ENCODE data around the gene UCK2. TPM values are rescaled to one million over a fixed set of nuclear protein-coding genes. Genes with fewer than 3 reads are reported as not detected.
A peak's percentile ranks its signal among the peaks of the same experiment; 100 is the strongest.

Gene UCK2
- total and polyA plus RNA-seq, 9 of the 15 experiments (the other 6 are each of a cell fraction or from before 2014, with no cell fraction given), result 71.6 to 145 (median 95.8) TPM

- TF ChIP-seq HNRNPK (IDR thresholded peaks at IDR 0.05; ENCODE audit: low read depth, low read length, poor library complexity, severe bottlenecking), result no peak
- TF ChIP-seq ZNF76 (CRISPR knock-in tag; IDR thresholded peaks at IDR 0.05; ENCODE audit: borderline replicate concordance), result no peak
- TF ChIP-seq CBX3 (IDR thresholded peaks at IDR 0.05; ENCODE audit: borderline replicate concordance in 1 of 2, low read length in 2 of 2), result peak in 1 of 2 experiments; percentile 76; a peak in 1 of 3 replicates
- peak; percentile 29; the same call in 1 of the 2 replicates for TF ChIP-seq ZNF316 (IDR thresholded peaks at IDR 0.05)
Measured at GRCh38 chr1:165877411-165877810, 50.0 kb downstream of the UCK2 start (continued).

DNA sequence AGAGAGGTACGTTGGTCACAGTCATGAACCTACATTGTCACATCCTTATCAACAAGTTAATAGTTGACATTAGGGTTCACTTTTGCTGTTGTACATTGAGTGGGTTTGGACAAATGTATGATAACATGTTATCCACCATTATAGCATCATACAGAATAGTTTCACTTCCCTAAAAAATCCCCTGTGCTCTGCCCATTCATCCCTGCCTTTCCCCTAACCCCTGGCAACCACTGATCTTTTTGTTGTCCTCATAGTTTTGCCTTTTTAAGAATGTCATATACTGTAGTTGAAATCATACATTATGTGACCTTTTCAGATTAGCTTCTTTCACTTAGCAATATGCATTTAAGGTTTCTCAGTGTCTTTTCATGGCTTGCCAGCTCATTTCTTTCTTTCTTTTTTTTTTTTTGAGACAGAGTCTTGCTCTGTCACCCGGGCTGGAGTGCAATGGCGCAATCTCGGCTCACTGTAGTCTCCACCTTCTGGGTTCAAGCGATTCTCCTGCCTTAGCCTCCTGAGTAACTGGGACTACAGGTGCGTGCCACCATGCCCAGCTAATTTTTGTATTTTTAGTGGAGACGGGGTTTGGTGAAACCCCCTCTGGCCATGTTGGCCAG lies 50.6 kb downstream of the UCK2 start:
- H3K79me2 ChIP-seq (ENCODE audit: control insufficient read depth, insufficient read depth, low read length), result peaks cover 94% of the 10 kb centered on the region
- H3K27ac ChIP-seq (ENCODE audit: extremely low read depth, low read depth, low read length), result no peak overlapping the region
- no TSS peak for BruUV-seq (replicated peaks)
- intact Hi-C loops (cut with micrococcal nuclease) (no loop called here), in situ Hi-C loops (cut with MboI) (no loop called here)
- H3K4me1 ChIP-seq (replicated peaks in 1 of 2; ENCODE audit: control insufficient read depth in 2 of 2, insufficient read depth in 2 of 2, low read length in 2 of 2), result no peaks in the 10 kb centered on the region
- no peak for DNase-seq (ENCODE audit: extremely low read depth in 1 of 4, low spot score in 3 of 4)
- H3K9me1 ChIP-seq (ENCODE audit: control insufficient read depth, insufficient read depth, low read length), result no peaks in the 10 kb centered on the region
- WGBS (ENCODE audit: insufficient coverage, low coverage, missing lambda C conversion rate), result 88% methylated on average over 7 of the region's 7 CpGs
- ATAC-seq, result no peak
- peaks cover 6% of the 10 kb centered on the region; the same call in 1 of the 3 replicates for H3K36me3 ChIP-seq (ENCODE audit: control insufficient read depth, insufficient read depth, low read length)
- no peak overlapping the region for H3K4me3 ChIP-seq
- CTCF ChIA-PET (ENCODE audit: low intra/inter-chr PET ratio), result no interaction called here
- POLR2A ChIA-PET, result interaction anchor here (0.9 kb wide), 1 partner anchor 49 kb away, joined by 3 read pairs; no protein-coding TSS in a partner anchor
- no peak for FAIRE-seq
- no peak overlapping the region for H3K9ac ChIP-seq (ENCODE audit: insufficient read depth in 1 of 2, low read depth in 2 of 2, low read length in 2 of 2)
- no peak for TF ChIP-seq SIN3B (IDR thresholded peaks at IDR 0.05; ENCODE audit: low read depth)
- TF ChIP-seq, protein P1, sequence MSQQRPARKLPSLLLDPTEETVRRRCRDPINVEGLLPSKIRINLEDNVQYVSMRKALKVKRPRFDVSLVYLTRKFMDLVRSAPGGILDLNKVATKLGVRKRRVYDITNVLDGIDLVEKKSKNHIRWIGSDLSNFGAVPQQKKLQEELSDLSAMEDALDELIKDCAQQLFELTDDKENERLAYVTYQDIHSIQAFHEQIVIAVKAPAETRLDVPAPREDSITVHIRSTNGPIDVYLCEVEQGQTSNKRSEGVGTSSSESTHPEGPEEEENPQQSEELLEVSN (IDR thresholded peaks at IDR 0.05; ENCODE audit: borderline replicate concordance in 1 of 2, extremely low read depth in 1 of 2, insufficient read depth in 1 of 2, insufficient read length in 1 of 2, low read depth in 1 of 2, low read length in 1 of 2, poor library complexity in 1 of 2, severe bottlenecking in 1 of 2), result no peak
- no peak for TF ChIP-seq HDAC8 (tag; IDR thresholded peaks at IDR 0.05)
- TF ChIP-seq JUNB (CRISPR knock-in tag; conservative IDR thresholded peaks at IDR 0.05), result no peak
- TF ChIP-seq ZNF354B (CRISPR knock-in tag; IDR thresholded peaks at IDR 0.05), result no peak
- no peaks in the 10 kb centered on the region for H4K20me1 ChIP-seq (replicated peaks; ENCODE audit: control insufficient read depth, insufficient read depth, low read length)
- H3K4me2 ChIP-seq (ENCODE audit: insufficient read depth, low read length), result no peak overlapping the region
- H3K9me3 ChIP-seq (replicated peaks; ENCODE audit: control insufficient read depth, insufficient read depth, low read depth, low read length), result peaks cover 8% of the 10 kb centered on the region
- no peaks in the 10 kb centered on the region for H3K27me3 ChIP-seq (ENCODE audit: control insufficient read depth in 2 of 2, insufficient read depth in 2 of 2, low read length in 2 of 2)
- no peak overlapping the region for H2AFZ ChIP-seq (ENCODE audit: low read depth, low read length)

Measured in K562 (cell line).